SK-N-SH (cell line): ENCODE results near the gene CD300LB.

Experiments used
- CTCF ChIP-seq: fragments of 200-600 bp; sonication (generic); IDR thresholded peaks from 2 replicates; pipeline ENCODE4 v1.6.1; 2017; ENCODE audit warnings: antibody characterized with exemption, mild to moderate bottlenecking, moderate library complexity
- JUND ChIP-seq: IDR thresholded peaks from 2 replicates; pipeline ENCODE4 v1.4.0; 2012
- POLR2AphosphoS5 ChIP-seq: IDR thresholded peaks from 2 replicates; pipeline ENCODE4 v1.6.1; 2012; ENCODE audit warnings: low read depth, low read length
- REST ChIP-seq: IDR thresholded peaks from 2 replicates; pipeline ENCODE4 v1.6.1; 2012; ENCODE audit warnings: mild to moderate bottlenecking, low read depth, low read length, moderate library complexity
- TAF1 ChIP-seq: IDR thresholded peaks from 2 replicates; pipeline ENCODE4 v1.6.1; 2012; ENCODE audit warnings: low read depth, mild to moderate bottlenecking, low read length, moderate library complexity, borderline replicate concordance

- TF ChIP-seq TAF1, result no peak
- no peak for TF ChIP-seq CTCF
- no peak for TF ChIP-seq JUND
- TF ChIP-seq POLR2AphosphoS5, result no peak
- TF ChIP-seq REST, result no peak
Measured at GRCh38 chr17:74499992-74500391, 31.3 kb downstream of the CD300LB start.
